Liver (tissue), 10 donors: ENCODE results near the gene DAG1. TPM values are rescaled to one million over a fixed set of nuclear protein-coding genes. Genes with fewer than 3 reads are reported as not detected.

Source experiments
- DNase-seq: peaks from one replicate; pipeline ENCODE4 v3.0.0-alpha.2; 2017; ENCODE audit warnings: low spot score
- H3K27ac ChIP-seq, 2 donors: one replicate each; pipeline ENCODE4 v1.7.0; 2013; ENCODE audit warnings: inconsistent platforms in 2 of 2, low read length in 2 of 2, control low read depth in 1 of 2, low read depth in 1 of 2, mild to moderate bottlenecking in 1 of 2
- H3K27me3 ChIP-seq, 4 donors: one replicate each; pipeline versions ENCODE4 v1.6.1 to v1.7.0; 2013; ENCODE audit warnings: low read length in 3 of 4, inconsistent platforms in 1 of 4, mild to moderate bottlenecking in 1 of 4, moderate library complexity in 1 of 4; ENCODE audit not compliant: control insufficient read depth in 4 of 4, insufficient read depth in 4 of 4
- H3K36me3 ChIP-seq, 4 donors: one replicate each; pipeline versions ENCODE4 v1.6.1 to v1.7.0; 2013; ENCODE audit warnings: low read length in 3 of 4, mild to moderate bottlenecking in 3 of 4, low read depth in 1 of 4, moderate library complexity in 1 of 4; ENCODE audit not compliant: control insufficient read depth in 4 of 4, insufficient read depth in 3 of 4
- H3K4me1 ChIP-seq, 4 donors: one replicate each; pipeline versions ENCODE4 v1.6.1 to v1.7.0; 2013; ENCODE audit warnings: low read length in 3 of 4, mild to moderate bottlenecking in 3 of 4, moderate library complexity in 1 of 4; ENCODE audit not compliant: control insufficient read depth in 4 of 4, insufficient read depth in 4 of 4
- H3K4me3 ChIP-seq, 3 donors: one replicate each; pipeline versions ENCODE4 v1.6.1 to v1.7.0; 2013; ENCODE audit warnings: low read length in 3 of 3, control low read depth in 1 of 3, low read depth in 1 of 3, mild to moderate bottlenecking in 1 of 3
- H3K9ac ChIP-seq, 2 donors: one replicate each; pipeline ENCODE4 v1.7.0; 2013; ENCODE audit warnings: low read length in 2 of 2, mild to moderate bottlenecking in 2 of 2, moderate library complexity in 2 of 2, control low read depth in 1 of 2, low read depth in 1 of 2
- H3K9me3 ChIP-seq, 4 donors: one replicate each; pipeline versions ENCODE4 v1.6.1 to v1.7.0; 2013; ENCODE audit warnings: low read length in 3 of 4; ENCODE audit not compliant: control insufficient read depth in 4 of 4
- EGR1 ChIP-seq, 2 donors: IDR thresholded peaks; 2 replicates each; pipeline ENCODE4 v1.6.1; 2016 to 2018; ENCODE audit warnings: antibody characterized with exemption in 2 of 2, low read depth in 2 of 2
- FOXA1 ChIP-seq: IDR thresholded peaks from 2 replicates; pipeline ENCODE4 v1.6.1; 2016; ENCODE audit warnings: antibody characterized with exemption
- FOXA2 ChIP-seq: IDR thresholded peaks from 2 replicates; pipeline ENCODE4 v1.6.1; 2016; ENCODE audit warnings: antibody characterized with exemption
- HNF4A ChIP-seq, 2 donors: conservative IDR thresholded peaks; 2 replicates each; pipeline ENCODE4 v1.6.1; 2016; ENCODE audit warnings: antibody characterized with exemption in 2 of 2, mild to moderate bottlenecking in 2 of 2
- HNF4G ChIP-seq: IDR thresholded peaks from 2 replicates; pipeline ENCODE4 v1.6.1; 2016; ENCODE audit warnings: antibody characterized with exemption
- NR2F2 ChIP-seq: IDR thresholded peaks from 2 replicates; pipeline ENCODE4 v1.6.1; 2016; ENCODE audit warnings: antibody characterized with exemption
- RAD21 ChIP-seq, 2 donors: IDR thresholded peaks; 2 replicates each; pipeline ENCODE4 v1.6.1; 2016; ENCODE audit warnings: antibody characterized with exemption in 2 of 2, mild to moderate bottlenecking in 2 of 2
- RXRA ChIP-seq, 2 donors: IDR thresholded peaks; 2 replicates each; pipeline ENCODE4 v1.6.1; 2017 to 2018; ENCODE audit warnings: antibody characterized with exemption in 2 of 2, mild to moderate bottlenecking in 1 of 2
- SP1 ChIP-seq: IDR thresholded peaks from 2 replicates; pipeline ENCODE4 v1.6.1; 2018; ENCODE audit warnings: antibody characterized with exemption, mild to moderate bottlenecking
- TAF1 ChIP-seq: conservative IDR thresholded peaks from 2 replicates; pipeline ENCODE4 v1.6.1; 2016; ENCODE audit warnings: antibody characterized with exemption, mild to moderate bottlenecking
- YY1 ChIP-seq: IDR thresholded peaks from 2 replicates; pipeline ENCODE4 v1.6.1; 2016; ENCODE audit warnings: antibody characterized with exemption, mild to moderate bottlenecking
- WGBS: extraction: QIAGEN DNeasy Blood & Tissue Kit; methylation state at CpG from one replicate; pipeline ENCODE4 v1.1.7; 2013; 5-methylcytosine and 5-hydroxymethylcytosine counted together
- polyA plus RNA-seq, 2 donors: library from polyadenylated mRNA; stranded (reverse) in 1 of 2; unstranded in 1 of 2; fragments of 200-250 nt in 1 of 2; fragments of >200 nt in 1 of 2; fragmentation: Nextera tagmentation in 1 of 2; extraction: Ambion mirVana in 1 of 2; gene quantifications; one replicate each; pipeline versions ENCODE4 v1.2.1 to v1.2.3, GENCODE V29; 2013 to 2015
- small RNA-seq: library from RNA; depleted of rRNA; stranded (forward); fragments of <200 nt; gene quantifications from one replicate; pipeline ENCODE3, GENCODE V24; 2014
- total RNA-seq, 2 donors: library from RNA; depleted of rRNA; stranded (reverse); fragments of >200 nt; gene quantifications; one replicate each; pipeline ENCODE4 v1.2.3, GENCODE V29; 2014
- TF ChIP-seq, protein P1 (sequence below): IDR thresholded peaks from 2 replicates; pipeline ENCODE4 v1.6.1; 2016; ENCODE audit warnings: antibody characterized with exemption
- TF ChIP-seq, protein P2 (sequence below): fragments of 150-350 bp; IDR thresholded peaks from 2 replicates; pipeline ENCODE4 v1.5.1; 2017; ENCODE audit warnings: improper control_type of control experiment, low read depth, low read length; ENCODE audit not compliant: missing input control
- TF ChIP-seq, protein P3 (sequence below): IDR thresholded peaks from 2 replicates; pipeline ENCODE4 v1.6.1; 2016; ENCODE audit warnings: antibody characterized with exemption, mild to moderate bottlenecking
- donor health status: healthy.
- donor health status: healthy.
- donor health status: healthy.
- donor health status: healthy.
- donor health status: healthy.

The DAG1 gene
- total and polyA plus RNA-seq, 4 donors: 12.1 to 54.4 (median 28.5) TPM

DNA sequence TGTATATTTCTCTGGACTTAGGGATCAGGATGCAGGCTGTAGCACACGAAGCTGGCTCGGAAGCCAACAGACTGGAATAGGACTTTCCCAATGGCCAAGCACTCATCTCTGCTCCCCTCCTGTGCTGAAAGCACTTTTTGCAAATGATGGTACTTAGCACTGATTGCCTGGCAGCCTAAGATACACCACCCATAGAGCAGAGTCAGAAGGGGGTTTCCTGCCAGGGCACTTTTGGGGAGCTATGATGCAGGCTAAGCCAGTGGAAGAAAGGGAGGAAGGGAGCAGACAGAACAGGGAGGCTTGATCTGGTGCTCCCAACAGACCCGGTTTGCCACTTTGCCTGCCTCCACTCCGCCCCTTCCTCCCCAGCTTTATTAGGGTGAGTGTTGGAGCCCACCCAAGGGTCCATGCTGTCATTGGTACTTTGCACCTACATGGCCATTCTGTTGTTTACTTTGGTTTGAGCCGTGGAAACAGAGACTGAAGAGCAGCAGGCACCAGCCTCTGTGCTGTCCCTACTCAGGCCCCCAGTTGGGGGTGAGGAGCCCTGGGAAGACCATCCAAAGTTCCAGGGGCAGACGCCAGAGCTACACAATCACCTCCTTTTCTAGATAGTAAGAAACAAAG is 100.1 kb downstream of the DAG1 start:
- no peak for DNase-seq
- no peaks in the 10 kb centered on the region for H3K27me3 ChIP-seq
- H3K4me1 ChIP-seq: peaks cover 2 to 9% (median 6%) of the 10 kb centered on the region in 4 donors
- no peak overlapping the region for H3K4me3 ChIP-seq
- H3K27ac ChIP-seq: no peak overlapping the region
- no peaks in the 10 kb centered on the region for H3K36me3 ChIP-seq
- no peak overlapping the region for H3K9ac ChIP-seq
- 62% methylated on average over 6 of the region's 6 CpGs for WGBS
- TF ChIP-seq, protein P1, sequence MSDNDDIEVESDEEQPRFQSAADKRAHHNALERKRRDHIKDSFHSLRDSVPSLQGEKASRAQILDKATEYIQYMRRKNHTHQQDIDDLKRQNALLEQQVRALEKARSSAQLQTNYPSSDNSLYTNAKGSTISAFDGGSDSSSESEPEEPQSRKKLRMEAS: no peak
- TF ChIP-seq HNF4A (conservative IDR thresholded peaks at IDR 0.05) (peak; percentile 67 to 71), SP1 (peak; percentile 59), HNF4G (peak; percentile 12), FOXA2 (peak; percentile 74), RXRA (IDR thresholded peaks at IDR 0.05) (no peak), NR2F2 (no peak), EGR1 (IDR thresholded peaks at IDR 0.05; ENCODE audit: low read depth in 2 of 2) (no peak), FOXA1 (peak; percentile 81)
- TF ChIP-seq, protein P2, sequence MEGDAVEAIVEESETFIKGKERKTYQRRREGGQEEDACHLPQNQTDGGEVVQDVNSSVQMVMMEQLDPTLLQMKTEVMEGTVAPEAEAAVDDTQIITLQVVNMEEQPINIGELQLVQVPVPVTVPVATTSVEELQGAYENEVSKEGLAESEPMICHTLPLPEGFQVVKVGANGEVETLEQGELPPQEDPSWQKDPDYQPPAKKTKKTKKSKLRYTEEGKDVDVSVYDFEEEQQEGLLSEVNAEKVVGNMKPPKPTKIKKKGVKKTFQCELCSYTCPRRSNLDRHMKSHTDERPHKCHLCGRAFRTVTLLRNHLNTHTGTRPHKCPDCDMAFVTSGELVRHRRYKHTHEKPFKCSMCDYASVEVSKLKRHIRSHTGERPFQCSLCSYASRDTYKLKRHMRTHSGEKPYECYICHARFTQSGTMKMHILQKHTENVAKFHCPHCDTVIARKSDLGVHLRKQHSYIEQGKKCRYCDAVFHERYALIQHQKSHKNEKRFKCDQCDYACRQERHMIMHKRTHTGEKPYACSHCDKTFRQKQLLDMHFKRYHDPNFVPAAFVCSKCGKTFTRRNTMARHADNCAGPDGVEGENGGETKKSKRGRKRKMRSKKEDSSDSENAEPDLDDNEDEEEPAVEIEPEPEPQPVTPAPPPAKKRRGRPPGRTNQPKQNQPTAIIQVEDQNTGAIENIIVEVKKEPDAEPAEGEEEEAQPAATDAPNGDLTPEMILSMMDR: no peak
- no peaks in the 10 kb centered on the region for H3K9me3 ChIP-seq

DNA sequence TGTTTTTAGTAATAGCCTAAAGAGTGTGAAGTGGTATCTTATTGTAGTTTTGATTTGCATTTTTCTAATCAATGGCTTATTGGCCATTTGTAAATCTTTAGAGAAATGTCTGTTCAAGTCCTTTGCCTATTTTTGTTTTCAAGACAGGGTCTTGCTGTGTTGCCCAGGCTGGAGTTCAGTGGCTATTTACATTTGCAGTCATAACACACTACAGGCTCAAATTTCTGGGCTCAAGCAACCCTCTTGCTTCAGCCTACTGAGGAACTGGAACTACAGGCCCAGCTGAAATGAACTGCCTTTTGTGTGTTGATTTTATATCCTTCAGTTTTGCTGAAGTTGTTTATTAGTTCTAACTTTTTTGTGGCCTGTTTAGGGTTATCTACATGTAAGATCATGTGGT is 112.1 kb downstream of the DAG1 start:
- TF ChIP-seq RXRA (IDR thresholded peaks at IDR 0.05) (no peak), FOXA1 (no peak), TAF1 (no peak), NR2F2 (no peak), SP1 (no peak), RAD21 (IDR thresholded peaks at IDR 0.05) (no peak), YY1 (no peak)
- TF ChIP-seq, protein P3, sequence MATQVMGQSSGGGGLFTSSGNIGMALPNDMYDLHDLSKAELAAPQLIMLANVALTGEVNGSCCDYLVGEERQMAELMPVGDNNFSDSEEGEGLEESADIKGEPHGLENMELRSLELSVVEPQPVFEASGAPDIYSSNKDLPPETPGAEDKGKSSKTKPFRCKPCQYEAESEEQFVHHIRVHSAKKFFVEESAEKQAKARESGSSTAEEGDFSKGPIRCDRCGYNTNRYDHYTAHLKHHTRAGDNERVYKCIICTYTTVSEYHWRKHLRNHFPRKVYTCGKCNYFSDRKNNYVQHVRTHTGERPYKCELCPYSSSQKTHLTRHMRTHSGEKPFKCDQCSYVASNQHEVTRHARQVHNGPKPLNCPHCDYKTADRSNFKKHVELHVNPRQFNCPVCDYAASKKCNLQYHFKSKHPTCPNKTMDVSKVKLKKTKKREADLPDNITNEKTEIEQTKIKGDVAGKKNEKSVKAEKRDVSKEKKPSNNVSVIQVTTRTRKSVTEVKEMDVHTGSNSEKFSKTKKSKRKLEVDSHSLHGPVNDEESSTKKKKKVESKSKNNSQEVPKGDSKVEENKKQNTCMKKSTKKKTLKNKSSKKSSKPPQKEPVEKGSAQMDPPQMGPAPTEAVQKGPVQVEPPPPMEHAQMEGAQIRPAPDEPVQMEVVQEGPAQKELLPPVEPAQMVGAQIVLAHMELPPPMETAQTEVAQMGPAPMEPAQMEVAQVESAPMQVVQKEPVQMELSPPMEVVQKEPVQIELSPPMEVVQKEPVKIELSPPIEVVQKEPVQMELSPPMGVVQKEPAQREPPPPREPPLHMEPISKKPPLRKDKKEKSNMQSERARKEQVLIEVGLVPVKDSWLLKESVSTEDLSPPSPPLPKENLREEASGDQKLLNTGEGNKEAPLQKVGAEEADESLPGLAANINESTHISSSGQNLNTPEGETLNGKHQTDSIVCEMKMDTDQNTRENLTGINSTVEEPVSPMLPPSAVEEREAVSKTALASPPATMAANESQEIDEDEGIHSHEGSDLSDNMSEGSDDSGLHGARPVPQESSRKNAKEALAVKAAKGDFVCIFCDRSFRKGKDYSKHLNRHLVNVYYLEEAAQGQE: no peak
- Histone ChIP-seq H3K4me1 (no peaks in the 10 kb centered on the region), H3K36me3 (no peaks in the 10 kb centered on the region), H3K27ac (no peak overlapping the region), H3K9me3 (no peaks in the 10 kb centered on the region), H3K27me3 (no peaks in the 10 kb centered on the region), H3K9ac (no peak overlapping the region), H3K4me3 (no peak overlapping the region)
- DNase-seq: no peak

Small RNA genes lying within 50 kb of the gene (small RNA-seq; reads per million reads assigned to genes)
- gene RNA5SP130: not detected

Other genes starting within 250 kb of the DAG1 start
- 1 to 10 TPM; 1.9 to 3.1 TPM for gene C3orf62, start 193.0 kb upstream of the DAG1 start, total RNA-seq
- gene C3orf62, start 193.0 kb upstream of the DAG1 start, polyA plus RNA-seq: 1 to 10 TPM in 1 of 2 donors, under 1 TPM in 1; 0.96 to 1.3 TPM
- 10 to 100 TPM; 16.1 to 17.7 TPM for gene USP4, start 130.2 kb upstream of the DAG1 start, total RNA-seq
- gene USP4, start 130.2 kb upstream of the DAG1 start, polyA plus RNA-seq: 10 to 100 TPM; 12.5 to 13.7 TPM
- gene GPX1, start 111.9 kb upstream of the DAG1 start, total RNA-seq: 100 to 1,000 TPM in 1 of 2 donors, 10 to 100 TPM in 1; 87.0 to 125 TPM
- gene GPX1, start 111.9 kb upstream of the DAG1 start, polyA plus RNA-seq: 100 to 1,000 TPM; 313 to 412 TPM
- gene RHOA, start 58.3 kb upstream of the DAG1 start, total RNA-seq: 100 to 1,000 TPM; 157 to 162 TPM
- gene RHOA, start 58.3 kb upstream of the DAG1 start, polyA plus RNA-seq: 100 to 1,000 TPM; 144 to 169 TPM
- gene TCTA, start 57.8 kb upstream of the DAG1 start, total RNA-seq: 10 to 100 TPM; 13.6 to 24.9 TPM
- 10 to 100 TPM; 24.3 to 28.2 TPM for gene TCTA, start 57.8 kb upstream of the DAG1 start, polyA plus RNA-seq
- 10 to 100 TPM; 15.6 to 23.2 TPM for gene AMT, start 47.8 kb upstream of the DAG1 start, total RNA-seq
- gene AMT, start 47.8 kb upstream of the DAG1 start, polyA plus RNA-seq: 10 to 100 TPM; 27.9 to 28.7 TPM
- 1 to 10 TPM; 3.7 to 3.9 TPM for gene NICN1, start 40.9 kb upstream of the DAG1 start, total RNA-seq
- gene NICN1, start 40.9 kb upstream of the DAG1 start, polyA plus RNA-seq: 1 to 10 TPM; 4.9 to 6.0 TPM
- gene BSN, start 84.2 kb downstream of the DAG1 start, total RNA-seq: under 1 TPM; 0.42 to 0.67 TPM
- under 1 TPM; 0.32 to 0.38 TPM for gene BSN, start 84.2 kb downstream of the DAG1 start, polyA plus RNA-seq
- gene APEH, start 204.1 kb downstream of the DAG1 start, total RNA-seq: 10 to 100 TPM; 91.3 to 94.1 TPM
- 10 to 100 TPM; 65.1 to 83.8 TPM for gene APEH, start 204.1 kb downstream of the DAG1 start, polyA plus RNA-seq
- gene MST1, start 219.2 kb downstream of the DAG1 start, total RNA-seq: 100 to 1,000 TPM; 262 to 551 TPM
- gene MST1, start 219.2 kb downstream of the DAG1 start, polyA plus RNA-seq: 100 to 1,000 TPM; 509 to 634 TPM
- 100 to 1,000 TPM in 1 of 2 donors, 10 to 100 TPM in 1; 44.0 to 104 TPM for gene RNF123, start 219.3 kb downstream of the DAG1 start, total RNA-seq
- gene RNF123, start 219.3 kb downstream of the DAG1 start, polyA plus RNA-seq: 10 to 100 TPM; 34.3 to 36.4 TPM
- gene AMIGO3, start 249.4 kb downstream of the DAG1 start, total RNA-seq: not detected
- 1 to 10 TPM in 1 of 2 donors, under 1 TPM in 1; 0.11 to 1.1 TPM for gene AMIGO3, start 249.4 kb downstream of the DAG1 start, polyA plus RNA-seq